A204.1 (cell line): ENCODE measurements around the gene ELOA.

Experiments used
- FAIRE-seq: peaks from 2 replicates; lab custom pipeline; 2012; peaks lifted over from hg19 to GRCh38; lab: Jason Lieb, UNC

ELOA gene, protein sequence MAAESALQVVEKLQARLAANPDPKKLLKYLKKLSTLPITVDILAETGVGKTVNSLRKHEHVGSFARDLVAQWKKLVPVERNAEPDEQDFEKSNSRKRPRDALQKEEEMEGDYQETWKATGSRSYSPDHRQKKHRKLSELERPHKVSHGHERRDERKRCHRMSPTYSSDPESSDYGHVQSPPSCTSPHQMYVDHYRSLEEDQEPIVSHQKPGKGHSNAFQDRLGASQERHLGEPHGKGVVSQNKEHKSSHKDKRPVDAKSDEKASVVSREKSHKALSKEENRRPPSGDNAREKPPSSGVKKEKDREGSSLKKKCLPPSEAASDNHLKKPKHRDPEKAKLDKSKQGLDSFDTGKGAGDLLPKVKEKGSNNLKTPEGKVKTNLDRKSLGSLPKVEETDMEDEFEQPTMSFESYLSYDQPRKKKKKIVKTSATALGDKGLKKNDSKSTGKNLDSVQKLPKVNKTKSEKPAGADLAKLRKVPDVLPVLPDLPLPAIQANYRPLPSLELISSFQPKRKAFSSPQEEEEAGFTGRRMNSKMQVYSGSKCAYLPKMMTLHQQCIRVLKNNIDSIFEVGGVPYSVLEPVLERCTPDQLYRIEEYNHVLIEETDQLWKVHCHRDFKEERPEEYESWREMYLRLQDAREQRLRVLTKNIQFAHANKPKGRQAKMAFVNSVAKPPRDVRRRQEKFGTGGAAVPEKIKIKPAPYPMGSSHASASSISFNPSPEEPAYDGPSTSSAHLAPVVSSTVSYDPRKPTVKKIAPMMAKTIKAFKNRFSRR

GRCh38 chr1:23743287-23744152, at the start of gene ELOA:
Gene ELOA (plus strand): TSS chr1:23743471. CDS start chr1:23743504, 33 bp downstream.
- FAIRE-seq = no peak

GRCh38 chr1:23693599-23693998, 49.7 kb upstream of the ELOA start:
- FAIRE-seq = no peak

- no peak for FAIRE-seq
These were observed 48.9 kb upstream of the ELOA start for GRCh38 chr1:23694371-23694770.

- FAIRE-seq = no peak
These were observed 47.6 kb upstream of the ELOA start for GRCh38 chr1:23695667-23696066.

- no peak for FAIRE-seq
These were observed 46.8 kb upstream of the ELOA start for GRCh38 chr1:23696335-23696989.

DNA sequence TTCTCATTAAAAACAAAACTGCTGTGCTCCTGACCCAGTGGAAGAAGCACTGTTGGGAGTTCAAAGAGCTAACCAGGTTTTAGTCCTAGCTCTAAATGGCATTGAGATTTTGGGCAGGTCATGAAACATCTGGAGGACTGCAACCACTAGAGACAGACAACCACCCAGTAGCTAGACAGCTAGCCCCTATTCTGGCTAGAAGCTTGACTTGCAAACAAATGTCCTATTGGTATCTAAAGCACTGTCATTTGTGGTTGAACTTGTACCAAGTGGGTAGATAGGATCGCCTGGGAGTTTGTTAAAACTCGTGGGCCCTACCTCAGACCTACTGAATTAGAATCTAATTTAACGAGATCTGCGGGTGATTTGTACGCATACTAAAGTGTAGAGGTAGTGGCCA, 44.8 kb upstream of the ELOA start:
- no peak for FAIRE-seq

DNA sequence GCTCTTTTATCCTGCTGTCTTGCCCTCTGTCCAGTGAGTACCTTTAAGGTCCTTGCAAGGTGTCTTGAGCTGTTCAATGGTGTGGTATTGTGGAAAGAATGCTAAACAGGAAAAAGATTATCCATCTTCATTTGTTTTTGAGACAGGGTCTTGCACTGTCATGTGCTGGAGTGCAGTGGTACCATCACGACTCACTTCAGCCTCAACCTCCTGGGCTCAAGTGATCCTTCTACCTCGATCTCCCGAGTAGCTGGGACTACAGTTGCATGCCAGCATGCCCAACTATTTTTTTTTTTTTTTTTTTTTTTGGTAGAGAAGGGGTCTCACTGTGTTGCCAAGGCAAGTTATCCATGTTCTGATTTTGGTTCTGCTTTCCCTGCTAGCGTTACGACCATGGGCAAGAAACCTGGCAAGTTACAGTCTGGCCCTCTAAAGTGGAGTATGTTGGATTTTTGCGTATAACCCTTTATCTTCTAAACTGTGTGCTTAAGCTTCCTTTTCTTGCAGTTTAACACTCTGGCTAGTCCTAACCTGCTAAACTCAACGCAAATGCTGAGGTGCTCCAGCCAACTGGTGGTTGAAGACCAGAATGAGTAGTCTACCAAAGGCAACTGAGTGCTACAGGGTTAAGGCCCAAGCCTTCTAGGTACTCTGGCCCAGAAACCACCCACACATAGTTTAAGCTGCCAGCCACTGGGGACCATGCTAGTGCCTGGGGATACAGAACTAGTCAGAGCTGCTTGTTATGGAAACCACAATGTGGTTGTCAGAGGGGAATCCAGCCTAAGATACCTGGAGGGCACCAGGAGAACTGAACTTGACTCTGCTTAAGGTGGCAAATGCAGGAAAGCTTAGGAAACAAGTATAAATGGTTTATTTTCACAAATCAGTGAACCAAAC, 43.7 kb upstream of the ELOA start:
- FAIRE-seq = no peak

DNA sequence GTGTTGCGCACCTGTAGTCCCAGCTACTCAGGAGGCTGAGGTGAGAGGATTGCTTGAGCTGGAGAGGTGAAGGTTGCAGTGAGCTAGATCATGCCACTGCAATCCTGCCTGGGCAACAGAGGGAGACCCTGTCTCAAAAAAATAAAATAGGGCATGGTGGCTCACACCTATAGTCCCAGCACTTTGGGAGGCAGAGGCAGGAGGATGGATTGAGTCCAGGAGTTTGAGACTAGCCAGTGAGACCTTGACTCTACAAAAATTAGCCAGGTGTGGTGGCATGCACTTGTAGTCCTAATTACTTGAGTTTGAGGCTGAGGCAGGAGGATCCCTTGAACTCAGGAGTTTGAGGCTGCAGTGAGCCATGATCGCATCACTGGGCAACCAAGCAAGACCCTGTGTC, 42.0 kb upstream of the ELOA start:
- FAIRE-seq = no peak

- no peak for FAIRE-seq
These were observed 41.3 kb upstream of the ELOA start for GRCh38 chr1:23701996-23702395.

DNA sequence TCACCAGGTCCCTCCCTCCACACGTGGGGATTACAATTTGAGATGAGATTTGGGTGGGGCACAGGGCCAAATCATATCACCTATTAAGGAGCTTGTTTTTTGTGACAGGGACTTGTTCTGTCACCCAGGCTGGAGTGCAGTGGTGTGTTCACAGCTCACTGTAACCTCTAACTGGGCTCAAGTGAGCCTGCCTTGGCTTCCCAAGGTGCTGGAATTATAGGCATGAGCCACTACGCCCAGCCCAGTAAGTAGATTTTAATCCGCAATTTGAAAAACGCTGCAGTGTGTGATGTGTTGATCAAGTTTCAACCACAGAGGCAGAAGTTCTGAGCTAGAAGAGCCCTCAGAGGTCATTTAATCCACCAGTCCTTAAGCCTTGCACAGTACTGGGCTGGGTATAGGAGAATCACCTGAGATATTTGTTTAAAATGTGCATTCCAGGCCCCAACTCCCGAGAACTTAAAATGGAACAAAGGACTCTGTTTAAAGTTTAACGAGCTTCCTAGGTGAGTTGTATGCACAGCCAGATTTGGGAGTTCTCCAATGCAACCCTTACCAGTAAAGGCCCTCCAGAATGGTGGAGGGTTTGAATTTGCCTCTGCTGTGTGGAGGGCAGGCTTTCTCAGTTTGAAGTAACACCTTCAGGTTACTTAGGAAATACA, 38.3 kb upstream of the ELOA start:
- no peak for FAIRE-seq

DNA sequence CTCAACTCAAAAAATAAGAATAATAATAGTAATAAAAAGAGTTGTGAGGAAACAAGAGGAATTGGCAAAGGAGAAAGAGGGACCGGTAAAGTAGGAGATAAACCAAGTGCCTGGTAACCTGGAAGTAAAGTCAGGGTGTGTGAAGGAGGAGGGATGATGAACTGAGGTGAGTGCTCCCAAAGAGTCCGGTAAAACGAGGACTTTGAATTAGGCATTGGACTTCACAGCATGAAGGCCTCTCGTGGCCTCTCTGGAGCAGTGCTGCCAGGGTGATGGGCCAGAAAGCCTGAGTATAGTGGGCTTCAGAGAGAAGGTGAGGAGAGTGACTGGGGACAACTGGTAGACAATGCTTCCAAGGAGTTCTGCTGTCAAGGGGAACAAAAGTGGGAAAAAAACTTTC, 34.0 kb upstream of the ELOA start:
- FAIRE-seq = no peak

- FAIRE-seq = no peak
These were observed 24.8 kb upstream of the ELOA start for GRCh38 chr1:23718482-23718881.

GRCh38 chr1:23719162-23719820, 24.0 kb upstream of the ELOA start:
- no peak for FAIRE-seq

DNA sequence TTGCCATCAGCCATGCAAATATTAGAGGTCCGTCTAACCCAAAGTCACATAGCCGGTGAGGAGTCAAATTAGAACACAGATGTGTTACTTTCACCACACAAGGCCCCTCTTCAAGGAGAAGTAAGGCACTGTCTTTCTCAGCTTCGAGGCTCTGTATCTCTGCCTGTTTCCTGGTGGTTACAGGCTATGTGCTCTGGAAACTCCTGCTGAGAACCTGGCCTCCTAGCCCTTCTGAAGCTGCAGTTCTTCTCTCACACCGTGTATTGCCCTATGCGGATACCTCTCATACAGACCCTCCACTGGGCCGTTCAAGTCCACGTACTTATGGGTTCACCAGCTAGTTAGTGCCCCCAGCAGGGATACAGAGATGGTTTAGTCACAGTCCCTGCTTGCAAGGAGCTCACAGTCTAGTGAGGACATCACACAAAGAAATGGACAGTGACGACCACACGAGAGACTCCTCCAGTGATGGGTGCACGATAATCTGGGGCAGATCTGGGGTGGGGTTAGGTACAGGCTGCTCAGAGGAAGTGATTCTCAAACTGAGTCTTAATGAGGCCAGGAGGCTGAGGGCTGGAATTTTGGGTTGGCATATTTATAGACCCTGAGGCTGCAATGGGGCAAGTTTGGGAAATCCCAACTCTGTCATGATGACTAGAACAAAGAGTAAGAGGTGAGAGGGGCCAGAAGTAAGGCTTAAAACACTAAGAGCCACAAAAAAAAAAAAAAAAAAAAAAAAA, 22.8 kb upstream of the ELOA start:
- FAIRE-seq = no peak

DNA sequence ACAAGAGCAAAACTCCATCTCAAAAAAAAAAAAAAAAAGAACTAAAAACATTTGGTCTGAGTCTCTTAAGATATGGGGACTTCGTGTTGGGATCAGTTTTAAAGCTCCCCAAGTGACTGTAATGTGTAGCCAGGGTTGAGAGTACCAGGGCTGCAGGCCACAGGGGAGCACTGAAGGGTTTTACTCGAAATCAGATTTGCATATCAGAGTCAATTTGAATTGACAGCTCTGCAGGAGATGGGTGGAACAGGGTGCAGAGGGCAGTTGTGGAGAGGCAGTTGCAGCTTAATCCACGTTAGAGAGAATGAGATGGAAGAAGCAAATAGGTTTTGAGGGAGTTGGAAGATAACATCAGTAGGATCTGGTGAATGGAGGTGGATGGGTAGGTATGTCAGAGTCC, 20.6 kb upstream of the ELOA start:
- no peak for FAIRE-seq

DNA sequence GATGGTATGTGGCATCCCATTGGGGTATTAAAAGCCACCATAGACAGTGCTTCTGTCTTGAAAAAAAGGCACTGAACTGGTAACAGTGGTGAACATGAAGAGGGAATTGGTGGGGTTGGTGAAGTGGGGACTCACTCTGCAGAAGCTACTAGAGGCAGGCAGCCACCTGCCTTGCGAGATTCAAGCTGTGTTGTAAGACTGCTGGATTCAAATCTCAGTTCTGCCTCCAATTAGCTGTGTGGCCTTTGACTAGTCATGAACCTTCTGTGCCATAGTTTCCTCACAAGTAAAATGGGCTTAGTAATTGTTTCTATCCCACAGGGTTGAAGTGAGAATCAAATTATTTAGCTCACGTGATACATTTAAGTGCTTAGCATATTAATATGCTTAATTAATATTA, 16.6 kb upstream of the ELOA start:
- no peak for FAIRE-seq

DNA sequence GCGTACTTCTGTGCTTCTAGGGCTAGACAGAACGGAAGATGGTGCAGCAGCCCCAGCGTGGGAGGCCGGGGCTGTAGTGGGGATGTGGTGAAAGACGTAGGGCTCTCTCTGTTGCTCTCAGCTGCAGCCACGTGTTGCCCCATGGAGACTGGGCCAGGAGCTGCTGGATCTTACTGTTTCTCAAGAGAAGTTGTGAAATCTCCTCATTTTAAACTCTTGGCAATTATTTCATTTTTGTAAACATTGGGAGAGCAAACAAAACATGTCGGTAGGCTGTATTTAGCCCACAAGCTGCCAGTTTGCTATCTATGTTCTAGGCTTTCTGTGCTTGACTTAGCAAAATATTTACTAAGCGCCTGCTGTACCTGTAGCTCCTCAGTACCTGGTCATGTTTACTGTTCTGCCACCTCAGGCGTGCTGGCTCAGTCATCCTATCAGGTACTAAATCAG, 15.9 kb upstream of the ELOA start:
- no peak for FAIRE-seq

DNA sequence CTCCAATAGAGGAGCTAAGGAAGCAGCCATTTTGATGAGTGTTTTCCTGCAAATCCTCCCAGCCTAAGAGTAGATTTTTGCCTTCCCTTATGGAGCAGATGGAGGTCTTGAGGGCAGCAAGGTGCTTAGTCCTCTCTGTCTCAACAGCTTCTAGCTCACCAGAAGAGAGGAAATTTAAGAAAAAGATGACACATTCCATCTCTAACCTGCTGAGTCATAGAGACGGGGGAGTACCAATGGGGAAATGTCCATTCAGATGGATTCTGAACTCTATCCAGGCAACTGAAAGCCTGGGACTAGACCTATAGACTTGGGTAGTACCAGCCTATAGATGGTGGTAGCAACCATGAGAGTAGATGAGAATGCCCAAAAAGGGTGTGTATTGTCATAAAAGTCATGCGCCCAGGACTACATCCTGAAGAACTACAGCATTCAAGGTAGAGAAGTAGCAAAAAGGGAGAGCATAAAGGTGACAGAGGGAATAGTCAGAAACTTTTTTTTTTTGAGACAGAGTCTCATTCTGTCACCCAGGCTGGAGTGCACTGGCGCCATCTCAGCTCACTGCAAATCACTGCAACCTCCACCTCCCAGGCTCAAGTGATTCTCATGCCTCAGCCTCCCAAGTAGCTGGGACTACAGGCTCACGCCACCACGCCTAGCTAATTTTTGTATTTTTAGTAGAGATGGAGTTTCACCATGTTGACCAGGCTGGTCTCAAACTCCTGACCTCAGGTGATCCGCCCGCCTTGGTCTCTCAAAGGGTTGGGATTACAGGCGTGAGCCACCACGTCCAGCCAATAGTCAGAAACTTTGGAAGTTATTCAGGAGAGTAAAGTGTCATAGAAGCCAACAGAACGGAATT, 10.7 kb upstream of the ELOA start:
- FAIRE-seq = no peak
